HL-60 (cell line): ENCODE data around the gene PBX3.

Experiments used
- CTCF ChIP-seq: IDR thresholded peaks from one replicate; pipeline ENCODE4 v1.5.1; 2011; ENCODE audit warnings: low read length, control low read depth, inconsistent platforms; ENCODE audit not compliant: insufficient read depth
- POLR2AphosphoS5 ChIP-seq: IDR thresholded peaks from 2 replicates; pipeline ENCODE4 v1.6.1; 2012; ENCODE audit warnings: low read depth
- REST ChIP-seq: IDR thresholded peaks from 2 replicates; pipeline ENCODE4 v1.6.1; 2012; ENCODE audit warnings: low read depth; ENCODE audit not compliant: insufficient replicate concordance

- TF ChIP-seq CTCF (no peak), REST (no peak), POLR2AphosphoS5 (no peak)
Observed at GRCh38 chr9:125820100-125820804, 73.1 kb downstream of the PBX3 start.
